ENCODE measurements around the gene DDX41. TPM values are rescaled to one million over a fixed set of nuclear protein-coding genes. Genes with fewer than 3 reads are reported as not detected.

DDX41 gene
- total RNA-seq, 1 experiment from 2014 or later = 106 TPM

- Histone ChIP-seq H3K4me3 (ENCODE audit: insufficient read depth, low read depth, low read length) (no peak overlapping the region), H3K27me3 (ENCODE audit: control insufficient read depth, insufficient read depth, low read length) (no peaks in the 10 kb centered on the region), H3K36me3 (replicated peaks; ENCODE audit: control insufficient read depth, insufficient read depth, low read length) (peaks cover 60% of the 10 kb centered on the region)
- DNase-seq = no peak
Measured at GRCh38 chr5:177528631-177529030, 11.9 kb upstream of the DDX41 start.

DNA sequence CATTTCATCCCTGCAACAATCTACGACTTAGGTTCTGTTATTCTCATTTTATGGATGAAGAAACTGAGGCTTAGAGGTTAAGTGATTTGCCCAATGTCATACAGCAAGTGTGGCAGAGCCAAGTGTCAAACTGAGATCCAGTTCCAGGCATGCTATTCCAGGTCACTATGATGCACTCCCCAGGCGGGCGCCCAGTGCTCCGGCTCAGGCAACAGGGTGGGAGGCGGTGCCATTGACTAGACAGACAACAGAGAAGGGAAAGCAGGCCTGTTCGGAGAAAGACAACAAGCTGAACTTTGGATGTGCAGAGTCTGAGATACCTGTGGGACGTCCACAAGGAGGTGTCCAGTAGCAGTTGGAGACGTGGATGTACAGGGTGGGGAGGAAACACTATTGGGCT is 10.8 kb upstream of the DDX41 start:
- no peaks in the 10 kb centered on the region for H3K27me3 ChIP-seq (ENCODE audit: control insufficient read depth, insufficient read depth, low read length)
- no peak for DNase-seq
- H3K4me3 ChIP-seq (ENCODE audit: insufficient read depth, low read depth, low read length) = no peak overlapping the region
- peaks cover 58% of the 10 kb centered on the region for H3K36me3 ChIP-seq (replicated peaks; ENCODE audit: control insufficient read depth, insufficient read depth, low read length)

DNA sequence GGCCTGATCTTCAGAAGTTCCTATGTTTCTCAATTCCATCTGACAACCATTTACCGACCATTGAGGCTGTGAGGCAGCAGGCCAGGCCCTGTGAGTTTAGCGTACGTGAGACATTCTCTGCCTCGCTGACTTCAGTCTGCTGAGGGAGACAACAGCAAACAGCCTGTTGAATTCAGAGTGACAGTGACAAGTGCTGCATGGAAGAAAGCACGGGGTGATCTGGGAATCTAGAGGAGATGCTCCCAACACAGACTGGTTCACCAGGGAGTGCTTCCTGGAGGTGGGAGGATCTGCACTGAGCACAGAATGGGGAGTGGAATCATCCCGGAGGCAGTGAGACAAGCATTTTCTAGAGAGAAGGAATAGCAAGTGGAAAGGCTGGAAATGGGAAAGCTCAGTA is 10.0 kb upstream of the DDX41 start:
- H3K36me3 ChIP-seq (replicated peaks; ENCODE audit: control insufficient read depth, insufficient read depth, low read length) = peaks cover 52% of the 10 kb centered on the region
- no peaks in the 10 kb centered on the region for H3K27me3 ChIP-seq (ENCODE audit: control insufficient read depth, insufficient read depth, low read length)
- DNase-seq = no peak
- H3K4me3 ChIP-seq (ENCODE audit: insufficient read depth, low read depth, low read length) = no peak overlapping the region

- Histone ChIP-seq H3K36me3 (replicated peaks; ENCODE audit: control insufficient read depth, insufficient read depth, low read length) (peaks cover 54% of the 10 kb centered on the region), H3K27me3 (ENCODE audit: control insufficient read depth, insufficient read depth, low read length) (no peaks in the 10 kb centered on the region), H3K4me3 (ENCODE audit: insufficient read depth, low read depth, low read length) (no peak overlapping the region)
- no peak for DNase-seq
Measured at GRCh38 chr5:177526191-177526590, 9.4 kb upstream of the DDX41 start.

DNA sequence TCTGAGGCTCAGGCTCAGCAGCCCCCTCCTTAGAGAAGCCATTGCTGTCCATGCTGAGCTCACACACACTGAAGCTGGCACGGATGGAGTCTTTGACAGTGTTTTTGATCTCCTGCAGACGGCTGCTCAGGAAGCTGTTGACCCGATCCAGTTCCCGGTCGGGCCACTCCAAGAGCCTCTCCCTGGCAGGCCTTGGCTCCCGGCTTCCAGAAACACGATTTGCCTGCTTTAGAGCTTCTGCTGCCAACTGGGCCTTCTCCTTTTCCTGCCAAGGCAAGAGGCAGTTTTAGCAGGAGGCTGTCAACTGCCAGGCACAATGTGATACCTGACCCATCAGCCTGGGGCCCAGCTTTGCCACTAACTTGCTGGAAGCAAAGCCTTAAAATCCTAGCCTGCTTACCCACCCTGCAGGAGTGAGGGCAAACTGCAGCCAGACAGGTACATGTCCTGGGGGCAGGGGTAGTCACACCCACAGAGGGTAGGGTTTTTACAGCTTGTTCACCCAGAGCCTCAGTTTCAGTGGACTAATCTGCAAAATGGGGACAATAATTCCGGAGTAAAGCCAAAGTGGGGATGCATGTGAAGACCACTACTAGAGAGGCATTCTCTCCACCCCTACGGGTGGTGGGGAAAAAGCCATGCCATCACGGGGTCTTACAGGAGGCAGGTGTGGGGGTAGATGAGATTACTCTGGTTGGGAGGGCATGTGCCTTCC is 8.3 kb upstream of the DDX41 start:
- peaks cover 54% of the 10 kb centered on the region for H3K36me3 ChIP-seq (replicated peaks; ENCODE audit: control insufficient read depth, insufficient read depth, low read length)

GRCh38 chr5:177524539-177524900 is 7.8 kb upstream of the DDX41 start:
- H3K27me3 ChIP-seq (ENCODE audit: control insufficient read depth, insufficient read depth, low read length) = no peaks in the 10 kb centered on the region
- DNase-seq = no peak
- peaks cover 50% of the 10 kb centered on the region for H3K36me3 ChIP-seq (replicated peaks; ENCODE audit: control insufficient read depth, insufficient read depth, low read length)
- no peak overlapping the region for H3K4me3 ChIP-seq (ENCODE audit: insufficient read depth, low read depth, low read length)

More for the DNA sequence above, 8.3 kb upstream of the DDX41 start:
- H3K4me3 ChIP-seq (ENCODE audit: insufficient read depth, low read depth, low read length) = no peak overlapping the region
- no peaks in the 10 kb centered on the region for H3K27me3 ChIP-seq (ENCODE audit: control insufficient read depth, insufficient read depth, low read length)
- no peak for DNase-seq

DNA sequence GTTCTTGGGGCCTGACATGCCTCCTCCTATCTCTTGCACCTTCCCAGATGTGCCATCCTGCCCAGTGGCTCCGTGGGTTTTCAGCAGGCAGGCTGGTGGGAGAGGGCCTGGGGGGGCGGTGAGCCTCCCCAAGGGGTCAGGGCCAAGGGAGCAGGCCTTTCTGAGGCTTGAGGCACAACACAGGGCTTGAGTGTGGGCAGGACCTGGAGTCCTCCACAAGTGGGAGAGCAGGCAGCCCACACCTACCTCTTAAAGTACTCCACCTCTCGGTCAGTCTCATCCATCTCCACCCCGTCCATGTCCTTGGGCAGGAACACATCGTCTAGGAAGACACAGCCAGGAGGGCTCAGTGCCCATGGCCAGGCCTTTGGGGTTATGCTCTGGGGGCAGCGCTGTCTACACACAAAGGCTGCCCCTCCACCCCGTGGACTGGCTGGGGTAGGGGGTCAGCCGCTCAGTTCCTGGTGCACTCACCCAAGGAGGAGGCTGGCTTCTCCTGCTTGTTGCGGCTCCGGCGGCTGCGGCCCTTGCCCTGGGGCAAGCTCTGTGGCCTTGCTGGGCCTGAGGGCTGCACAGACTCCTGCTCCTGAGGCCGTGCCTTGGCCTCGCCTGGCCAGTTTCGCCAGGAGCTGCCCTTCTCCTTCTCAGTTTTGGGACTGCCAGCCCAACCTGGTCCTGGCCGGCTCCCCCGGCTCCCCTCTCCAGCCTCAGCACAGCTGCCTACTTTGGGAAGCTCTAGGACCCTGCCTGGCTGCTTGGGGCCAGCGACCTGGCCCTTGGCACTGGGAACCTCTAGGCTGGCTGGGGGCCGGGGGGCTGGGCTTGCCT is 7.2 kb upstream of the DDX41 start:
- Histone ChIP-seq H3K4me3 (ENCODE audit: insufficient read depth, low read depth, low read length) (no peak overlapping the region), H3K36me3 (replicated peaks; ENCODE audit: control insufficient read depth, insufficient read depth, low read length) (peaks cover 47% of the 10 kb centered on the region), H3K27me3 (ENCODE audit: control insufficient read depth, insufficient read depth, low read length) (no peaks in the 10 kb centered on the region)
- DNase-seq = no peak

DNA sequence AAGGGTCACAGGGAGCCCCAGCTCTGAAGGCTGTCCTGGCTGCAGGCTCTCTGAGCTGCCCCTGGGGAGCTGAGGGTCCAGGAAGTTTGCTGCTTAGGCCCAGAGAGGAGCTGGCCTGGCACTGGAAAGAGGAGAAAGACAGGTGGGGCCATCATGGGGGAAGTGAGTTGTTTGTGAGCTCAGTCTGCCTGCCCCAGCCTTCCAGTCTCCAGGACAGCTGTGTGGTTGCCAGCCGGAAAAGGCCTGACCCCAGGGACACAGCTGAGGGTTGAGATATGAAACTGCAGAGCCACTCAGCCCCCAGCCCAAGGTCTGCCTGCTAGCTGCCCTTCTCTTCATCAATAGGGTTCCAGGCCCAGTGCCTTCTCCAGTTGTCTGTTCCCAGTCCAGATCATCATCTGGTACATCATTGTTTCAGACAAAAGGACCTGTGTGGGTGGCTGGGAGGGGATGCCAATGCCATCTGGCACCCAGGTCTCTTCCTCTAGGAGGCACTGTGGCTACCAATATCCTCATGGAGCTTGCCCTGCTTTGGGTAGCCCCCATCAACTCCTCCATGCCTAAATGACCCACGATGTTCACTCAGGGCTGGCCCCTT is 4.3 kb upstream of the DDX41 start:
- H3K36me3 ChIP-seq (replicated peaks; ENCODE audit: control insufficient read depth, insufficient read depth, low read length) = peaks cover 35% of the 10 kb centered on the region

DNA sequence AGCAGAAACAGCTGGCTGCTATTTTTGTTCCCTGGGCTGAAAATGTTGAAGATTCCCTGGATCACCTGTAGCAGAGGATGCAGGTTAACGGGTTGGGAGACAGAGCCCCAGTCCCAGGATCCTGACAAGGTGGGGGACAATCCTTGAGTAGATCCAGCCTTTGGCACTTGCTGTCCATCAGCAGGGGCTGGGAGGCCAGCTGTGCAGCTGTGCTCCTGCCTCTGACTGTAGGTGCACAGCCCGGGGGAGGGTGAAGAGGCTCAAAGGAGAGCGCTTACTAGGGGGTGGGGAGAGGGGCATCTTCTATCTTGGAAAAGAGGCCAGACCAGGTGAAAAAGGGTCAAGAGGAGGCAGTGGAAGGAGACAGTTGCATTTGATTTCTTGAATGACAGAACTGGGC is 3.5 kb upstream of the DDX41 start:
- Histone ChIP-seq H3K27me3 (ENCODE audit: control insufficient read depth, insufficient read depth, low read length) (no peaks in the 10 kb centered on the region), H3K4me3 (ENCODE audit: insufficient read depth, low read depth, low read length) (no peak overlapping the region), H3K36me3 (replicated peaks; ENCODE audit: control insufficient read depth, insufficient read depth, low read length) (peaks cover 36% of the 10 kb centered on the region)
- DNase-seq = no peak

More for the DNA sequence above, 4.3 kb upstream of the DDX41 start:
- Histone ChIP-seq H3K27me3 (ENCODE audit: control insufficient read depth, insufficient read depth, low read length) (no peaks in the 10 kb centered on the region), H3K4me3 (ENCODE audit: insufficient read depth, low read depth, low read length) (no peak overlapping the region)
- no peak for DNase-seq

GRCh38 chr5:177519463-177520235 is 2.9 kb upstream of the DDX41 start:
- no peak for DNase-seq
- H3K27me3 ChIP-seq (ENCODE audit: control insufficient read depth, insufficient read depth, low read length) = no peaks in the 10 kb centered on the region
- peaks cover 38% of the 10 kb centered on the region for H3K36me3 ChIP-seq (replicated peaks; ENCODE audit: control insufficient read depth, insufficient read depth, low read length)
- H3K4me3 ChIP-seq (ENCODE audit: insufficient read depth, low read depth, low read length) = no peak overlapping the region

GRCh38 chr5:177515580-177515979 is 1.2 kb downstream of the DDX41 start:
- no peaks in the 10 kb centered on the region for H3K27me3 ChIP-seq (ENCODE audit: control insufficient read depth, insufficient read depth, low read length)
- H3K4me3 ChIP-seq (ENCODE audit: insufficient read depth, low read depth, low read length) = no peak overlapping the region
- no peak for DNase-seq
- H3K36me3 ChIP-seq (replicated peaks; ENCODE audit: control insufficient read depth, insufficient read depth, low read length) = peaks cover 46% of the 10 kb centered on the region

DNA sequence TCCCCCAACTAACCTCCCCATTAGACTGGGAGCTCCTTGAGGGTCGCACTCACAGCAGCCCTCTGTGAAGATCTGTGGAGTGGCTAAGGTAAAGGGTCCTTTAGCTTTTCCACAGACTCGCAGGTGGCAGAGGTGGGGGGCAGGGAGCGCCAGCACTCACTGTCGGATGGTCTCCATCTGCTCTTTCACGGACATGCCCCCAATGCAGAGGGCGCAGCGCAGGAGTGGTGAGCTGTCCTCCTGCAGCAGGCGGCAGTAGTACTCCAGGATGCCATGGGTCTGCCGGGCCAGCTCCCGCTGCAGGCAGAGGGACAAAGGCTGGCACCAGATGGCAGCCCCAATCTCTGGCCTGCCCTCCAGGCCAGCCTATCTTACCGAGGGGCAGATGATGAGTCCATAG is 2.2 kb downstream of the DDX41 start:
- H3K27me3 ChIP-seq (ENCODE audit: control insufficient read depth, insufficient read depth, low read length) = no peaks in the 10 kb centered on the region
- no peak for DNase-seq
- H3K36me3 ChIP-seq (replicated peaks; ENCODE audit: control insufficient read depth, insufficient read depth, low read length) = peaks cover 40% of the 10 kb centered on the region
- no peak overlapping the region for H3K4me3 ChIP-seq (ENCODE audit: insufficient read depth, low read depth, low read length)

- H3K36me3 ChIP-seq (replicated peaks; ENCODE audit: control insufficient read depth, insufficient read depth, low read length) = peaks cover 38% of the 10 kb centered on the region
Measured at GRCh38 chr5:177513500-177513899, 3.3 kb downstream of the DDX41 start.

DNA sequence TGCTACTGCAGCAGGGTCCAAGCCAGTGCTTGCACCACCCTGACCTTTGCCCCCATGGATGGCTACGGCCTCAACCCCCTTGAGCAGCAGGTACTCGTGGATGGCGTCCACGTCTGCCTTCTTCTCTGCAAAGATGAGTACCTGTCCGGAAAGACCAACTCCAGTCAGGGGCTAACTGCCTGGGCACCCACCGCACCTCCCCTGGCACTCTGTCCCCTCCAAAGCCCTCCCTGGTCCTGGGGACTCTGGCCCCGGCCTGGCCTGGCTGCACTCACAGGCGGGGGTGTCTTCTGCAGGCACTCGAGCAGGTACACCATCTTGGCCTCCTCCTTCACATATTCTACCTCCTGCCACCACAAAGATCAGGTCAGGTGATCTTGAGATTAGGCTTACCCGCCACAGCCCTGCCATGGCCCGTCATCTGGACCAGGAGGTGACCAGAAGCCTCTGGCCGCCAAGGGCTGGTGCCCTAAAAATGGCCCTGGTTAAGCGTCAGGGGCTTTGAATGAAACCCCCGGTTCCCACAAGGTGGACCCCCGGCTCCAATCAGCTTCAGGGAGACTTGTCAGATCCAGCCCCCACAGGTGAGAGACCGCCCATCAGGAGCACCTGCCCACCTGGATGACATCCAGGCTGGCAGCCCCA is 3.9 kb downstream of the DDX41 start:
- Histone ChIP-seq H3K36me3 (replicated peaks; ENCODE audit: control insufficient read depth, insufficient read depth, low read length) (peaks cover 38% of the 10 kb centered on the region), H3K4me3 (ENCODE audit: insufficient read depth, low read depth, low read length) (no peak overlapping the region), H3K27me3 (ENCODE audit: control insufficient read depth, insufficient read depth, low read length) (no peaks in the 10 kb centered on the region)
- no peak for DNase-seq

More at GRCh38 chr5:177513500-177513899, 3.3 kb downstream of the DDX41 start:
- no peak for DNase-seq
- Histone ChIP-seq H3K4me3 (ENCODE audit: insufficient read depth, low read depth, low read length) (no peak overlapping the region), H3K27me3 (ENCODE audit: control insufficient read depth, insufficient read depth, low read length) (no peaks in the 10 kb centered on the region)
